Adipocyte (in vitro differentiated cells): ENCODE measurements around the gene FAM217B.

ENCODE experiments used
- DNase-seq: peaks from one replicate; pipeline ENCODE4 v3.0.0-alpha.2; 2015; ENCODE audit warnings: low read depth
- H3K27me3 ChIP-seq: replicated peaks from 2 replicates; pipeline ENCODE4 v1.7.0; 2013; ENCODE audit warnings: mild to moderate bottlenecking, low read length, moderate library complexity; ENCODE audit not compliant: control insufficient read depth, insufficient read depth
- H3K36me3 ChIP-seq: 2 replicates; pipeline ENCODE4 v1.7.0; 2013; ENCODE audit warnings: low read length, mild to moderate bottlenecking, moderate library complexity; ENCODE audit not compliant: control insufficient read depth, insufficient read depth, severe bottlenecking
- H3K4me1 ChIP-seq: 2 replicates; pipeline ENCODE4 v1.7.0; 2013; ENCODE audit warnings: mild to moderate bottlenecking, low read length, moderate library complexity; ENCODE audit not compliant: control insufficient read depth, insufficient read depth
- H3K4me3 ChIP-seq: 2 replicates; pipeline ENCODE4 v1.7.0; 2013; ENCODE audit warnings: mild to moderate bottlenecking, low read length, moderate library complexity
- H3K9ac ChIP-seq: 2 replicates; pipeline ENCODE4 v1.7.0; 2013; ENCODE audit warnings: mild to moderate bottlenecking, low read length, moderate library complexity
- H3K9me3 ChIP-seq: 2 replicates; pipeline ENCODE4 v1.7.0; 2013; ENCODE audit warnings: mild to moderate bottlenecking, low read length, moderate library complexity; ENCODE audit not compliant: control insufficient read depth

The FAM217B gene

DNA sequence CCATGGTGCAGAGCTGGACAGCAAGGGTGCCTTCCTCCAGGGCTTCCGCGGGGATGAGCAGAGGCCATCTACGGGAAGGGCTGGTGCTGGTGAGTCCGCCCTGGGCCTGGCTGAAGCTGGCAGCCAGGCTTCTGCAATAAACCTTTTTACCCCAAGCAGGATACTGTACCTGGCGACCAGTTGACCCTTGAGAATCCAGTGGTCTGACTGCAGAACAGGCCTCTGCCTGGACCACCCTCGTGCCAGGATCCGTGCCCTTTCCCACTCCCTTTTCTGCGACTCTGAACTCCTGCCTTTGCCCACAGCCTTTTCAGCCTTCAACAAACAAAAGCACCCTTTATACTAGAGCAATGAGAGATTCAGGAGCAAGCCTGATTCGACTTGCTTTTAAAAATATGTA is 36.9 kb downstream of the FAM217B start:
- H3K4me1 ChIP-seq: peaks cover 6% of the 10 kb centered on the region
- H3K9me3 ChIP-seq: peaks cover 4% of the 10 kb centered on the region
- no peak for DNase-seq
- H3K9ac ChIP-seq: no peak overlapping the region
- H3K4me3 ChIP-seq: no peak overlapping the region
- H3K36me3 ChIP-seq: no peaks in the 10 kb centered on the region
- no peaks in the 10 kb centered on the region for H3K27me3 ChIP-seq

DNA sequence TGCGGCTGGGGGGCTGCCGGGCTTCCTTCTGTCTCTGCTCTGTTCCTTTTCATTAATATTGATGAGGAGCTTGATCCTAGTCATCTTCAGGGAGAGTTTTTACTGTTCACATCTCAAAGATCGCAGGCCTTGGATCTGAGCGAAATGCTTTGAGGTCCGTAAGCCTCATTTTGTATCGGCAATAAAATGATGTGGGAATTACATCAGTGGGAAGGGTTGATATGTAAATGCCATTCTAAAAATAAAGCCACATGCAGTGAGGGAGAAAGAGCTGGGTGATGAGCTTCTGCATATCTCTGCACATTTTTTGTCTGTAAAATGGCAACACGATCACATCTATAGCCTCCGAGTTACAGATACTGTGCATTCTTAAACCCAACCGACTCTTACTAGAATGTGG is 42.9 kb downstream of the FAM217B start:
- Histone ChIP-seq H3K9me3 (peaks cover 6% of the 10 kb centered on the region), H3K36me3 (no peaks in the 10 kb centered on the region), H3K4me1 (no peaks in the 10 kb centered on the region), H3K27me3 (no peaks in the 10 kb centered on the region), H3K9ac (no peak overlapping the region), H3K4me3 (no peak overlapping the region)
- no peak for DNase-seq

DNA sequence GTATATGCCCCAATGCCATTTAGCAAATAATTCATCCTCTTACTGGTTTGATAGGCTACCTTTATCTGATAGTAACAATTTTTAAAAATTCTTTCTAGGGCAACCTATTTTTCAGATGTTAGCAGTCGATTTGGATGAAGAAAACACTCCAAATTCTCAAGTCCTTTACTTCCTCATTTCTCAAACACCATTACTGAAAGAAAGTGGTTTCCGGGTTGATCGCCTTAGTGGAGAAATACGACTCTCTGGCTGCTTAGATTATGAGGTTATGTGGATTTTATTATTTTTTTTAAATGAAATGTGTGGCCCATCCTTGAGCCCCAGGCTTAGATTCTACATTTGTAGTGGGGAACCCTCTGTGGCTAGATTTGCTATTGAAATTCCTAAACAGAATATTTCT is 44.4 kb downstream of the FAM217B start:
- no peak overlapping the region for H3K9ac ChIP-seq
- H3K4me1 ChIP-seq: no peaks in the 10 kb centered on the region
- H3K4me3 ChIP-seq: no peak overlapping the region
- H3K9me3 ChIP-seq: peaks cover 6% of the 10 kb centered on the region
- no peaks in the 10 kb centered on the region for H3K27me3 ChIP-seq
- DNase-seq: no peak
- H3K36me3 ChIP-seq: no peaks in the 10 kb centered on the region

DNA sequence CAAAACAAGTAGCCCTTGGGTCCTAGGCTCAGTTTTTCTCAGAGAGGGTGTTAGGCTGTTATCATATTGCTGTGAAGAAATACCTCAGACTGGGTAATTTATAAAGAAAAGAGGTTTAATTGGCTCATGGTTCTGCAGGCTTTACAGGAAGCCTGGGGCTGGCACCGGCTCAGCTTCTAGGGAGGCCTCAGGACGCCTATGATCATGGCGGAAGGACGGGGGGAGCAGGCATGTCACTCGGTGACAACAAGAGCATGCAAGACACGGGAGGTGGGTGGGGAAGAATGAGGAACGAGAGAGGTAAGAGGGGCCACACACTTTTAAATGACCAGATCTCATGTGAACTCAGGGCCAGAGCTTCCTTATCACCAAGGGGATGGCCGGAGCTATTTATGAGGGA is 45.0 kb downstream of the FAM217B start:
- no peaks in the 10 kb centered on the region for H3K27me3 ChIP-seq
- no peak overlapping the region for H3K4me3 ChIP-seq
- H3K36me3 ChIP-seq: no peaks in the 10 kb centered on the region
- no peak overlapping the region for H3K9ac ChIP-seq
- H3K9me3 ChIP-seq: peaks cover 6% of the 10 kb centered on the region
- no peak for DNase-seq
- no peaks in the 10 kb centered on the region for H3K4me1 ChIP-seq

DNA sequence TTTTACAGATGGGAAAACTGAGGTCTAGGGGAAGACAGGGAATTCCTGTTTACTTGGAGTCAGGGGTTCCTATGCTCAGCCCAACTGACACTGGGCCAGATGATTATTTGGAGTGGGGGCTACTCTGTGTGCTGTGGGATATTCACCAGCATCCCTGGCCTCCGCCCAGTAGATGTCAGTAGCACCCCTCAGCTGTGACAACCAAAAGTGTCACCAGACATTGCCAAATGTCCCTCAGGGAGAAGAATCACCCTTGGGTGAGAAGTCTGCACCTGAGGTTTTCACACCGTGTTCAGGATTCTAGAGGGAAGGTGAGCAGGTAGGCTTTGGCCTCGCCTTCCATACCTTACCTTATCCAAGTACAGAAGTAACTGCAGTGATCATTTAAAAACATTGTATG is 45.7 kb downstream of the FAM217B start:
- peaks cover 6% of the 10 kb centered on the region for H3K9me3 ChIP-seq
- no peak overlapping the region for H3K9ac ChIP-seq
- DNase-seq: no peak
- H3K4me1 ChIP-seq: no peaks in the 10 kb centered on the region
- H3K4me3 ChIP-seq: no peak overlapping the region
- H3K27me3 ChIP-seq: no peaks in the 10 kb centered on the region
- H3K36me3 ChIP-seq: no peaks in the 10 kb centered on the region

DNA sequence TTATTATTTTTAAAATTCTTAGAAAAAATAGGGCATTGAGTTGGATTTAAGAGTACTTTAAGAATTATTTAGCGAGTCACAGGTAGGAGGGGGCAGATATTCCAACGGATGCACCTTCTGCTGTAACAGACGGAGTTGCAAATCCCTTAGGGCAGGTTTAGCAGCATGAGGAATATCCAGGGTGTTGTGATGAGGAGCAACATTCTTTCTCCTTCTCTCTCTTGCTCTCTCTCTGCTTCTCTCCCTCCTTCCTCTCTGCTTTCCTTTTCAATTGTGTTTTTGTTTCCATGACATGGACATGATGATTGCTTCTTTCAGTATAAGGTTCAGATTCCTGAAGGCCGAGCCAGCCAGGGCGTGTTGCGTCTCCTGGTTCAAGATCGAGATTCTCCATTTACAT is 46.9 kb downstream of the FAM217B start:
- H3K4me1 ChIP-seq: peaks cover 8% of the 10 kb centered on the region
- H3K9me3 ChIP-seq: peaks cover 2% of the 10 kb centered on the region
- H3K9ac ChIP-seq: no peak overlapping the region
- H3K4me3 ChIP-seq: no peak overlapping the region
- H3K36me3 ChIP-seq: no peaks in the 10 kb centered on the region
- DNase-seq: no peak
- no peaks in the 10 kb centered on the region for H3K27me3 ChIP-seq

DNA sequence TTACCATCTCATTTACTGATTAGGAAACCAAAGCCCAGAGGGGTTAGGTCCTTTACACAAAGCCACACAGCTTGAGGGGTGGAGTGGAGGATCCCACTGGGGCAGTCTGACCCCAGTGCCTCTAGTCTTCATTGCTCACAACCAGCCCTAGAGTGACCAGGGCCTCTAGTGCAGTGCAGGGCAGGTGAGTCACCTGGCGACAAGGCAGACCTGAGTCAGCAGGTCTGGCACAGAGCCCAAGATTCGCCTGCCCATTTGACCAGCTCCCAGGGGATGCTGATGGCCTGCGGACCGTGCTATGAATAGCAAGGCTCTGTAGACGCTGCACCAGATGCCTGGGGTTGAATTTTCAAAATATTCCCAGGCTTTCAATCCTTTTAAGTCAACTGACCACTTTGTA is 48.0 kb downstream of the FAM217B start:
- no peak for DNase-seq
- no peak overlapping the region for H3K4me3 ChIP-seq

DNA sequence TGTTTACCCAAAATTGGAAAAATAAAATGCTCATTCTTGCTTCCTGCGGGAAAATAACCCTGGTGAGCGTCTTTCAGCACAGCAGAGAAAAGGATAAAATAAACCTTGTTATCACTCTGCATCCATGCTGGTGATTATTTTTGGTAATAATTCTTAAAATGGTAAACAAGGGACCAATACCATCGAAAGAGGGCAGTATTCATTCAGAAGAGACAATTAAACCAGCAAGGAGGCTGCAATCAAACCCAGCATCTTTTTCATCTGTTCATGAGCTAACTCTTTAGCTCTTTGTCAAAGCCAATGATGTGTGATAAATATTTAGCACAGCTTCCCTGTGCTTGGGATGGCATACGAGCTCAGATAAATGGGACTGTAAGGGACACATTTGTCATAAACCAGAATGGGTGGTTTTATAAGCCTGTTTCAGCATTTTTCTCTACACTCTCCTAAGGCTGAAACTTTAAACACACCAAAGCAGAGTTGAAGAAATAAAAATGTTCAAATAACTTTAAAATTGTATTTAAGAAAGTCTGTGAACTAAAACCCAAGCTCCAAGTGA is 52.4 kb downstream of the FAM217B start:
- H3K4me3 ChIP-seq: no peak overlapping the region

More for the DNA sequence above, 48.0 kb downstream of the FAM217B start:
- no peaks in the 10 kb centered on the region for H3K27me3 ChIP-seq
- no peaks in the 10 kb centered on the region for H3K36me3 ChIP-seq
- no peaks in the 10 kb centered on the region for H3K9me3 ChIP-seq
- H3K9ac ChIP-seq: no peak overlapping the region
- peaks cover 8% of the 10 kb centered on the region for H3K4me1 ChIP-seq

DNA sequence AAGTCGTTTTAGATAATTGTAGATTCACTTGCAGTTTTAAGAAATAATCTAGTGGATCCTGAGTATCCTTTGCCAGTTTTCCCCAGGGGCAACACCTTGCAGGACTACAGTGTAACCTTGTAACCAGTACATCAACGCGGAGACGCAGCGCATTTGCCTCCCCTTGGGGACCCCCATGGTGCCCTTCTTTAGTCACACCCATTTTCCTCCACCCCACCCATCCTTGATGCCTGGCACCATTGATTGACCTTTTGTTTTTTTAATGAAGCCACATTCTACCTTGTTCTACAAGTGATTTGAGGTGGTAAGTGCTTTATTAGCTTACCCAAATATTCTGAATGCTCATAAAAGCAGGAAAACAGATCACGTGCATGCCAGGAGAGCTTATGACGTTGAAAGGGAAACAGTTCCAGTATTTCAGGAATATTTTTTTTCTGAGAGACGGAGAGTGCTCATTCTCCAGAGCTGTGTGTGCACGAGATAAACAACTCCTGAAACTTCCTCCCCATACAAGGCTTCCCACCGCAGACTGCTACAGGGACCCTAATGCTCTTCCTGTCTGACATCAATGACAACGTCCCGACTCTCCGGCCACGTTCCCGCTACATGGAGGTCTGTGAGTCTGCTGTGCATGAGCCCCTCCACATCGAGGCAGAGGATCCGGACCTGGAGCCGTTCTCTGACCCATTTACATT is 53.7 kb downstream of the FAM217B start:
- DNase-seq: no peak
- H3K4me1 ChIP-seq: peaks cover 8% of the 10 kb centered on the region
- no peak overlapping the region for H3K9ac ChIP-seq
- H3K36me3 ChIP-seq: no peaks in the 10 kb centered on the region
- H3K4me3 ChIP-seq: no peak overlapping the region
- H3K9me3 ChIP-seq: no peaks in the 10 kb centered on the region
- H3K27me3 ChIP-seq: peaks cover 14% of the 10 kb centered on the region

More for the DNA sequence above, 52.4 kb downstream of the FAM217B start:
- H3K4me1 ChIP-seq: peaks cover 8% of the 10 kb centered on the region
- peak; percentile 28 for DNase-seq
- peaks cover 7% of the 10 kb centered on the region for H3K27me3 ChIP-seq
- no peaks in the 10 kb centered on the region for H3K36me3 ChIP-seq
- H3K9me3 ChIP-seq: no peaks in the 10 kb centered on the region
- no peak overlapping the region for H3K9ac ChIP-seq

DNA sequence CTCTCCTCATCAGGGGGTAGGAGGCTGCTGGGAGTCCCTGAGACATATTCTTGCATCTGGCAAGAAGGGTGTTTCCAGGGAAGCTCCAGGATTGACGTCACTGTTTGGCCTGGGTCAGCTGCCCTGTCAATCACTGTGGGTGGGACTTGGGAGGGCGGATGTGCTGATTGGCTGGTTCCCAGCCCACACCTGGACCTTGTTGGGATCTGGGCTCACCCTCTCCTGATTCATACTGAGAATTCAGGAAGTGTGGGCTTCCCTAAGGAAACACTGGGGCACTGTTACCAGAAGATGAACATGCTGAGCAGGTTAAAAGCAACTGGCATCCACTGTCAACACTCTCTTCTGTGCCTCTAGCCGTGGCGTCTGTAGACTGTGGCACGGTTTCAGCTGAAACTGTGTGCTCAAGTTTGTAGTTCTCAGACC is 54.5 kb downstream of the FAM217B start:
- H3K36me3 ChIP-seq: no peaks in the 10 kb centered on the region
- H3K9ac ChIP-seq: no peak overlapping the region
- no peak overlapping the region for H3K4me3 ChIP-seq
- H3K27me3 ChIP-seq: peaks cover 16% of the 10 kb centered on the region
- DNase-seq: no peak
- H3K9me3 ChIP-seq: no peaks in the 10 kb centered on the region
- H3K4me1 ChIP-seq: peaks cover 8% of the 10 kb centered on the region

DNA sequence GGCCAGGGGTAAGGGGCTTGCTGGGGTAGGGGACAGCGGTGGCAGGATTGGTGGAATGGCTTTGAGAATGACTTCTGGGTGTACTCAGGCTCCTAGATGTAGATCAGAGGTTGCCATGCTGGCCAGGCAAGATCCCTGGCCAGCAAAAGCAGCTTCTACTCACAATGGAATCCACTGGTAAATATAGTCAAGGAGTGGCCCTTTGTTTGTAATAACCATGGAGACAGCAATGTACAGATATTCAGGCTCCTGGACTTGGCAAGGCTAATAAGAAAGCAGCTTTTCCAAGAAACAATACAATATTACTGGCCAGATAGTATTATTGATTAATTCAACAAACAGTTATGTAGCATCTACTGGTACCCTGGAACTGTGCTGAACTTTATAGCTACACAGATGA is 55.9 kb downstream of the FAM217B start:
- Histone ChIP-seq H3K36me3 (no peaks in the 10 kb centered on the region), H3K9ac (no peak overlapping the region), H3K9me3 (no peaks in the 10 kb centered on the region), H3K27me3 (peaks cover 16% of the 10 kb centered on the region), H3K4me1 (peaks cover 15% of the 10 kb centered on the region), H3K4me3 (no peak overlapping the region)
- no peak for DNase-seq

DNA sequence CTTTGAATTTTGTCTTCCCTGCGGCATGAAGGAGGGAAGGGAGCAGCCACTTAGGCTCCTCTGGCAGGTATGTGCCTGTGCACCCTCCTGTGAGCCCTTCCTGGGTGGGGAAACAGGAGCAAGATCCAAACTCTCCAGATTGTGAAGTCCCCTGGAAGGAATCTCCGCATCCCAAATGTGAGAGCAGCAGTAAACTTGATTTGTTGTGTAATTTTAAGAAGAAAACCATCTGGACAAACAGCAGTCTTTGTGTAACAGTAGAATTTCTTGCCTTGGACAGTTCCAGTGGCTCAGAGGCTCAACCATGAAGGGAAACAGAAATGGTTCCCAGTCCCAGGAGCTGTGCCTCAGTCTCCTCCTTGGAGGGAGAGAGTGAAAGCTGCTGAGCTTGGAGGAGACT is 57.7 kb downstream of the FAM217B start:
- DNase-seq: no peak
- peaks cover 15% of the 10 kb centered on the region for H3K4me1 ChIP-seq
- no peak overlapping the region for H3K4me3 ChIP-seq
- no peaks in the 10 kb centered on the region for H3K36me3 ChIP-seq
- no peak overlapping the region for H3K9ac ChIP-seq
- peaks cover 16% of the 10 kb centered on the region for H3K27me3 ChIP-seq
- no peaks in the 10 kb centered on the region for H3K9me3 ChIP-seq
